Trophoblast cell (in vitro differentiated cells and primary cell): ENCODE results near the gene SMYD3.
A peak's percentile ranks its signal among the peaks of the same experiment; 100 is the strongest.

Experiments
- DNase-seq, 2 donors: peaks; one replicate each; pipeline ENCODE4 v3.0.0-alpha.2; 2016
- H2AFZ ChIP-seq: 2 replicates; pipeline ENCODE4 v1.6.1; 2013; ENCODE audit warnings: low read length, moderate library complexity, mild to moderate bottlenecking; ENCODE audit not compliant: insufficient read depth, poor library complexity
- H2AK5ac ChIP-seq: 2 replicates; pipeline ENCODE4 v1.6.1; 2013; ENCODE audit warnings: mild to moderate bottlenecking, low read length
- H2BK120ac ChIP-seq: 2 replicates; pipeline ENCODE4 v1.6.1; 2013; ENCODE audit warnings: low read length, mild to moderate bottlenecking, moderate library complexity; ENCODE audit not compliant: insufficient read depth, poor library complexity
- H2BK12ac ChIP-seq: 2 replicates; pipeline ENCODE4 v1.6.1; 2013; ENCODE audit warnings: mild to moderate bottlenecking, low read length, moderate library complexity
- H2BK5ac ChIP-seq: 2 replicates; pipeline ENCODE4 v1.6.1; 2013; ENCODE audit warnings: low read length, low read depth, moderate library complexity, mild to moderate bottlenecking; ENCODE audit not compliant: poor library complexity
- H3K14ac ChIP-seq: 2 replicates; pipeline ENCODE4 v1.6.1; 2013; ENCODE audit warnings: mild to moderate bottlenecking, low read length
- H3K18ac ChIP-seq: 2 replicates; pipeline ENCODE4 v1.6.1; 2013; ENCODE audit warnings: mild to moderate bottlenecking, low read length
- H3K23ac ChIP-seq: 2 replicates; pipeline ENCODE4 v1.6.1; 2013; ENCODE audit warnings: low read length
- H3K27ac ChIP-seq: 2 replicates; pipeline ENCODE4 v1.5.1; 2013; ENCODE audit warnings: low read depth, mild to moderate bottlenecking, inconsistent platforms, low read length, moderate library complexity
- H3K27me3 ChIP-seq: 2 replicates; pipeline ENCODE4 v1.6.1; 2013; ENCODE audit warnings: inconsistent platforms, mild to moderate bottlenecking, low read length, moderate library complexity; ENCODE audit not compliant: insufficient read depth
- H3K36me3 ChIP-seq, 2 experiments: 1 replicate in 1 of 2; 2 replicates in 1 of 2; pipeline ENCODE4 v1.6.1; 2013; ENCODE audit warnings: low read length in 2 of 2, mild to moderate bottlenecking in 2 of 2, moderate library complexity in 1 of 2; ENCODE audit not compliant: insufficient read depth in 2 of 2, control insufficient read depth in 1 of 2
- H3K4ac ChIP-seq: 2 replicates; pipeline ENCODE4 v1.6.1; 2013; ENCODE audit warnings: low read depth, mild to moderate bottlenecking, low read length, moderate library complexity
- H3K4me1 ChIP-seq, 2 experiments: 1 replicate in 1 of 2; 2 replicates in 1 of 2; pipeline ENCODE4 v1.6.1; 2013; ENCODE audit warnings: low read length in 2 of 2, mild to moderate bottlenecking in 2 of 2, moderate library complexity in 1 of 2; ENCODE audit not compliant: insufficient read depth in 2 of 2, control insufficient read depth in 1 of 2
- H3K4me2 ChIP-seq: 2 replicates; pipeline ENCODE4 v1.6.1; 2013; ENCODE audit warnings: inconsistent platforms, mild to moderate bottlenecking, low read length, moderate library complexity
- H3K4me3 ChIP-seq: 2 replicates; pipeline ENCODE4 v1.5.1; 2013; ENCODE audit warnings: mild to moderate bottlenecking, low read depth, low read length, inconsistent platforms
- H3K79me1 ChIP-seq: one replicate; pipeline ENCODE4 v1.6.1; 2013; ENCODE audit warnings: low read length
- H3K79me2 ChIP-seq: 2 replicates; pipeline ENCODE4 v1.6.1; 2013; ENCODE audit warnings: low read length, mild to moderate bottlenecking; ENCODE audit not compliant: control insufficient read depth, insufficient read depth, poor library complexity
- H3K9ac ChIP-seq: 2 replicates; pipeline ENCODE4 v1.6.1; 2013; ENCODE audit warnings: mild to moderate bottlenecking, low read length
- H3K9me3 ChIP-seq: 2 replicates; pipeline ENCODE4 v1.6.1; 2013; ENCODE audit warnings: low read depth, mild to moderate bottlenecking, control low read depth, inconsistent platforms, low read length; ENCODE audit not compliant: insufficient read depth
- H4K12ac ChIP-seq: 2 replicates; pipeline ENCODE4 v1.6.1; 2013; ENCODE audit warnings: low read depth, mild to moderate bottlenecking, low read length, moderate library complexity
- H4K8ac ChIP-seq: 2 replicates; pipeline ENCODE4 v1.6.1; 2013; ENCODE audit warnings: low read depth, mild to moderate bottlenecking, low read length, moderate library complexity
- H4K91ac ChIP-seq: one replicate; pipeline ENCODE4 v1.6.1; 2013; ENCODE audit warnings: low read depth, mild to moderate bottlenecking, low read length, moderate library complexity
- WGBS: extraction: QIAGEN DNeasy Blood & Tissue Kit; methylation state at CpG from one replicate; pipeline ENCODE4 v1.1.7; 2013; ENCODE audit warnings: missing lambda C conversion rate; ENCODE audit not compliant: insufficient read length, insufficient coverage; ENCODE audit errors: extremely low coverage; 5-methylcytosine and 5-hydroxymethylcytosine counted together

Gene SMYD3

GRCh38 chr1:245807954-245808719 lies 698.9 kb downstream of the SMYD3 start:
- no peaks in the 10 kb centered on the region for H3K4me1 ChIP-seq
- no peak overlapping the region for H2AFZ ChIP-seq
- DNase-seq = no peak
- no peak overlapping the region for H2BK5ac ChIP-seq
- no peak overlapping the region for H2BK12ac ChIP-seq
- no peaks in the 10 kb centered on the region for H3K9me3 ChIP-seq
- H3K4me3 ChIP-seq = no peak overlapping the region
- H3K18ac ChIP-seq = no peak overlapping the region
- H2AK5ac ChIP-seq = no peak overlapping the region
- H3K14ac ChIP-seq = no peak overlapping the region
- H3K27ac ChIP-seq = no peak overlapping the region
- H3K9ac ChIP-seq = no peak overlapping the region
- H3K79me2 ChIP-seq = no peaks in the 10 kb centered on the region
- no peak overlapping the region for H4K8ac ChIP-seq
- no peak overlapping the region for H3K23ac ChIP-seq
- H3K4ac ChIP-seq = no peak overlapping the region
- no peak overlapping the region for H4K12ac ChIP-seq
- no peaks in the 10 kb centered on the region for H3K27me3 ChIP-seq
- H3K79me1 ChIP-seq = peaks cover 2% of the 10 kb centered on the region
- WGBS = no CpG with 5 or more reads among the region's 7 CpGs
- no peaks in the 10 kb centered on the region for H3K36me3 ChIP-seq
- H2BK120ac ChIP-seq = no peak overlapping the region
- no peak overlapping the region for H4K91ac ChIP-seq
- H3K4me2 ChIP-seq = no peak overlapping the region

GRCh38 chr1:245807306-245807705 lies 699.8 kb downstream of the SMYD3 start:
- no peak overlapping the region for H3K4me3 ChIP-seq
- no peak overlapping the region for H4K91ac ChIP-seq
- H3K36me3 ChIP-seq = no peaks in the 10 kb centered on the region
- H2AK5ac ChIP-seq = no peak overlapping the region
- no peaks in the 10 kb centered on the region for H3K27me3 ChIP-seq
- H2AFZ ChIP-seq = no peak overlapping the region
- no peak overlapping the region for H3K23ac ChIP-seq
- no peaks in the 10 kb centered on the region for H3K79me2 ChIP-seq
- no peak overlapping the region for H2BK5ac ChIP-seq
- no peak overlapping the region for H2BK120ac ChIP-seq
- H3K9ac ChIP-seq = no peak overlapping the region
- no peak overlapping the region for H2BK12ac ChIP-seq
- no peak overlapping the region for H3K14ac ChIP-seq
- no peak overlapping the region for H3K4ac ChIP-seq
- H3K4me2 ChIP-seq = no peak overlapping the region
- no peak for DNase-seq
- H4K8ac ChIP-seq = peak overlapping the region; percentile 35
- H3K4me1 ChIP-seq = no peaks in the 10 kb centered on the region
- H4K12ac ChIP-seq = no peak overlapping the region
- no CpG with 5 or more reads among the region's 10 CpGs for WGBS
- no peak overlapping the region for H3K27ac ChIP-seq
- no peaks in the 10 kb centered on the region for H3K9me3 ChIP-seq
- no peak overlapping the region for H3K18ac ChIP-seq
- H3K79me1 ChIP-seq = peaks cover 2% of the 10 kb centered on the region

- no peak overlapping the region for H3K23ac ChIP-seq
- no peak overlapping the region for H2BK12ac ChIP-seq
- H3K4ac ChIP-seq = no peak overlapping the region
- H3K4me3 ChIP-seq = no peak overlapping the region
- no peak overlapping the region for H2AFZ ChIP-seq
- WGBS = no CpG with 5 or more reads among the region's 1 CpG
- DNase-seq = no peak
- H2AK5ac ChIP-seq = no peak overlapping the region
- H2BK120ac ChIP-seq = no peak overlapping the region
- H3K4me2 ChIP-seq = no peak overlapping the region
- H4K12ac ChIP-seq = no peak overlapping the region
- H4K91ac ChIP-seq = no peak overlapping the region
- H3K36me3 ChIP-seq = no peaks in the 10 kb centered on the region
- H3K9ac ChIP-seq = no peak overlapping the region
- no peaks in the 10 kb centered on the region for H3K79me2 ChIP-seq
- no peaks in the 10 kb centered on the region for H3K4me1 ChIP-seq
- H3K79me1 ChIP-seq = peaks cover 2% of the 10 kb centered on the region
- no peak overlapping the region for H3K18ac ChIP-seq
- H3K27ac ChIP-seq = no peak overlapping the region
- no peaks in the 10 kb centered on the region for H3K27me3 ChIP-seq
- H3K14ac ChIP-seq = no peak overlapping the region
- no peak overlapping the region for H4K8ac ChIP-seq
- no peak overlapping the region for H2BK5ac ChIP-seq
- no peaks in the 10 kb centered on the region for H3K9me3 ChIP-seq
Observed at GRCh38 chr1:245805532-245805931, 701.5 kb downstream of the SMYD3 start.

GRCh38 chr1:245804696-245805095 lies 702.4 kb downstream of the SMYD3 start:
- H3K4me1 ChIP-seq = no peaks in the 10 kb centered on the region
- no peak overlapping the region for H2AFZ ChIP-seq
- H3K36me3 ChIP-seq = no peaks in the 10 kb centered on the region
- no peak overlapping the region for H2BK120ac ChIP-seq
- peaks cover 2% of the 10 kb centered on the region for H3K79me1 ChIP-seq
- no peak overlapping the region for H3K14ac ChIP-seq
- no peak overlapping the region for H4K12ac ChIP-seq
- H4K91ac ChIP-seq = no peak overlapping the region
- H3K4ac ChIP-seq = no peak overlapping the region
- peaks cover 2% of the 10 kb centered on the region for H3K9me3 ChIP-seq
- peak overlapping the region; percentile 30 for H2BK5ac ChIP-seq
- H2AK5ac ChIP-seq = no peak overlapping the region
- H3K27ac ChIP-seq = no peak overlapping the region
- no CpG with 5 or more reads among the region's 4 CpGs for WGBS
- H3K79me2 ChIP-seq = no peaks in the 10 kb centered on the region
- H4K8ac ChIP-seq = peak overlapping the region; percentile 27
- no peak overlapping the region for H3K23ac ChIP-seq
- no peak overlapping the region for H3K9ac ChIP-seq
- H3K4me3 ChIP-seq = no peak overlapping the region
- H2BK12ac ChIP-seq = peak overlapping the region; percentile 63
- H3K4me2 ChIP-seq = no peak overlapping the region
- H3K27me3 ChIP-seq = no peaks in the 10 kb centered on the region
- DNase-seq = no peak
- H3K18ac ChIP-seq = no peak overlapping the region
